Measurements from ENCODE around the gene NDRG3.
A peak's percentile ranks its signal among the peaks of the same experiment; 100 is the strongest.

Gene NDRG3

DNA sequence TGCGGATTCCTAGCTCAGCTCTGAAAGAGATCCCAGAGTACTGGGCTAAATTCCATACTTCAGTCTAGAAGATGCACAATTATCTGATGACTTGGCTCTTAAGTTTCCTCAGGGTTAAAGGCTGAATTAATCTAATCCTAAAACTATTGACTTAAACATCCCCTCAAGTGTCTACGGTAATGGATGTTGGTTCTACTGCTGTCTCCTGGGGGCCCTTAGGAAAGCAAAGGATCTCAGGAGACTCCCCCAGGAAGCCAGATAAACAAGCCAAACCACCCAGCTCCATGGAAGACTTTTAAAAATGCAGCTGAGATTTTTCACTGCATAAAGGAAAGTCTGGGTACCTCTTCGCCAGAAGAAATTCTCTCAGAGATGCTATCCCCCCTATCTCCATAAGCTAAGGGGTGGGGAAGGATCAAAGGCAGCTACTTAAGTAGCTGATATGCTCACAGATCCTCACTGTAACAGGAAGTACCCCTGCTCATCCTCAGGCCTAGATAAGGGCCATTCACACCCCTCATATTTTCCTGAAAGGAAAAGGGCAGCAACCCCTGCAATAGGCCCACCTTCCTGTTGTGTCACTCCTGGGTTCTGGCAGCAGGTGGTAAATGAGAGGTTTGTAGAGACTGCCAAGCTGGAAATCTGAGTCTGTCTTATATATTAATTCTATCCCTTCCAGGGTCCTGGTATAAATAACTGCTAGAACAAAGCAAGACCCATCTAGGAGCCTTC, 9.3 kb downstream of the NDRG3 start:
- Histone ChIP-seq H3K36me3 (ENCODE audit: control insufficient read depth in 1 of 2, insufficient read depth in 2 of 2, low read depth in 1 of 2, low read length in 2 of 2) (peaks cover 0 to 5% of the 10 kb centered on the region in 2 experiments), H3K9me3 (ENCODE audit: control insufficient read depth, low read length) (no peaks in the 10 kb centered on the region), H3K79me1 (replicated peaks; ENCODE audit: low read length, poor library complexity, severe bottlenecking) (peaks cover 33% of the 10 kb centered on the region), H3K27ac (ENCODE audit: low read length, poor library complexity, severe bottlenecking) (no peak overlapping the region), H3K4me2 (ENCODE audit: low read length, poor library complexity, severe bottlenecking) (no peak overlapping the region), H3K23ac (ENCODE audit: low read length in 2 of 2) (no peak overlapping the region), H2BK15ac (ENCODE audit: low read depth, poor library complexity, severe bottlenecking) (no peak overlapping the region), H3K4ac (ENCODE audit: low read depth in 1 of 2, low read length in 2 of 2) (no peak overlapping the region), H3K9ac (ENCODE audit: low read length) (no peak overlapping the region), H3K18ac (ENCODE audit: low read depth in 1 of 2, low read length in 2 of 2) (no peak overlapping the region), H4K8ac (ENCODE audit: low read length) (no peak overlapping the region), H3K14ac (ENCODE audit: low read length in 2 of 2) (no peak overlapping the region), H3K27me3 (ENCODE audit: control insufficient read depth in 1 of 2, insufficient read depth in 1 of 2, low read length in 2 of 2) (no peaks in the 10 kb centered on the region), H2AFZ (ENCODE audit: low read depth, low read length) (no peak overlapping the region), H2BK5ac (ENCODE audit: low read depth, low read length, poor library complexity, severe bottlenecking) (no peak overlapping the region), H2AK5ac (ENCODE audit: low read length, severe bottlenecking) (no peak overlapping the region), H2BK120ac (ENCODE audit: low read depth, low read length) (no peak overlapping the region), H2BK12ac (ENCODE audit: low read length in 2 of 2) (no peak overlapping the region), H4K91ac (ENCODE audit: low read length) (no peak overlapping the region), H3K4me1 (ENCODE audit: control insufficient read depth, insufficient read depth, low read depth, low read length) (peaks cover 1% of the 10 kb centered on the region), H3K4me3 (ENCODE audit: insufficient read depth in 1 of 2, low read depth in 1 of 2, low read length in 2 of 2) (no peak overlapping the region)
- 53% methylated on average over 3 of the region's 3 CpGs for whole genome bisulfite sequencing
- DNase-seq: no peak

DNA sequence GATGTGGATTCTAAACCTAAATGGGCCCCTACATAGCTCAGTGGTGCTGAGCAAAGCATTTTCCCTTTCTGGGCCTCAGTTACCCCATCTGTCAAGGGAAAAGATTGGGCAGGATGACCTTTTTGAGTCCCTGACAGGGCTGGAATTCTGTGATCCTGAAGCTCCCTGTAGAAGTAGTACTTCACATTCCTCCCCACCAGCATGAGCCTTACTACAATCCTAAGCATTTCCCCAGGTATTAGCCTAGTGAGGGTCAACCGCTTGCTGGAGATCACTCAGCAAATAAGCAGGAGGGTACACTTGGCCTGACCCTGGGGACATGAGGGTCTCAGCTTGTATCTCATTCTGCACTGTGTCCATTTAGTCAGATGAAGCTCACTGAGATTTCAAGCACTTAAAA, 13.4 kb downstream of the NDRG3 start:
- DNase-seq: no peak
- Histone ChIP-seq H4K8ac (ENCODE audit: low read length) (no peak overlapping the region), H2AFZ (ENCODE audit: low read depth, low read length) (no peak overlapping the region), H3K27ac (ENCODE audit: low read length, poor library complexity, severe bottlenecking) (no peak overlapping the region), H3K4me3 (ENCODE audit: insufficient read depth in 1 of 2, low read depth in 1 of 2, low read length in 2 of 2) (no peak overlapping the region), H3K9ac (ENCODE audit: low read length) (no peak overlapping the region), H3K23ac (ENCODE audit: low read length in 2 of 2) (peak overlapping the region in 1 of 2 experiments; percentile 3), H3K18ac (ENCODE audit: low read depth in 1 of 2, low read length in 2 of 2) (no peak overlapping the region), H2BK15ac (ENCODE audit: low read depth, poor library complexity, severe bottlenecking) (no peak overlapping the region), H2BK12ac (ENCODE audit: low read length in 2 of 2) (no peak overlapping the region), H3K36me3 (ENCODE audit: control insufficient read depth in 1 of 2, insufficient read depth in 2 of 2, low read depth in 1 of 2, low read length in 2 of 2) (peaks cover 0 to 5% of the 10 kb centered on the region in 2 experiments), H3K4me1 (ENCODE audit: control insufficient read depth, insufficient read depth, low read depth, low read length) (peaks cover 1% of the 10 kb centered on the region), H4K91ac (ENCODE audit: low read length) (no peak overlapping the region), H3K27me3 (ENCODE audit: control insufficient read depth in 1 of 2, insufficient read depth in 1 of 2, low read length in 2 of 2) (no peaks in the 10 kb centered on the region), H3K79me1 (replicated peaks; ENCODE audit: low read length, poor library complexity, severe bottlenecking) (peaks cover 23% of the 10 kb centered on the region), H3K4me2 (ENCODE audit: low read length, poor library complexity, severe bottlenecking) (no peak overlapping the region), H2BK5ac (ENCODE audit: low read depth, low read length, poor library complexity, severe bottlenecking) (no peak overlapping the region), H3K9me3 (ENCODE audit: control insufficient read depth, low read length) (no peaks in the 10 kb centered on the region), H2BK120ac (ENCODE audit: low read depth, low read length) (no peak overlapping the region), H3K4ac (ENCODE audit: low read depth in 1 of 2, low read length in 2 of 2) (no peak overlapping the region), H2AK5ac (ENCODE audit: low read length, severe bottlenecking) (peak overlapping the region; percentile 53), H3K14ac (ENCODE audit: low read length in 2 of 2) (no peak overlapping the region)
- 100% methylated on average over 1 of the region's 1 CpG for WGBS

- no peaks in the 10 kb centered on the region for H3K27me3 ChIP-seq (ENCODE audit: control insufficient read depth in 1 of 2, insufficient read depth in 1 of 2, low read length in 2 of 2)
- H3K79me1 ChIP-seq (replicated peaks; ENCODE audit: low read length, poor library complexity, severe bottlenecking): peaks cover 21% of the 10 kb centered on the region
- no peak overlapping the region for H3K4ac ChIP-seq (ENCODE audit: low read depth in 1 of 2, low read length in 2 of 2)
- no peak overlapping the region for H4K91ac ChIP-seq (ENCODE audit: low read length)
- no peaks in the 10 kb centered on the region for H3K9me3 ChIP-seq (ENCODE audit: control insufficient read depth, low read length)
- H2AFZ ChIP-seq (ENCODE audit: low read depth, low read length): no peak overlapping the region
- no peak overlapping the region for H3K9ac ChIP-seq (ENCODE audit: low read length)
- H3K4me3 ChIP-seq (ENCODE audit: insufficient read depth in 1 of 2, low read depth in 1 of 2, low read length in 2 of 2): no peak overlapping the region
- peak; percentile 15 for DNase-seq
- H3K23ac ChIP-seq (ENCODE audit: low read length in 2 of 2): no peak overlapping the region
- no peak overlapping the region for H2BK15ac ChIP-seq (ENCODE audit: low read depth, poor library complexity, severe bottlenecking)
- H3K14ac ChIP-seq (ENCODE audit: low read length in 2 of 2): no peak overlapping the region
- no peak overlapping the region for H2BK5ac ChIP-seq (ENCODE audit: low read depth, low read length, poor library complexity, severe bottlenecking)
- H3K18ac ChIP-seq (ENCODE audit: low read depth in 1 of 2, low read length in 2 of 2): no peak overlapping the region
- peaks cover 1% of the 10 kb centered on the region for H3K4me1 ChIP-seq (ENCODE audit: control insufficient read depth, insufficient read depth, low read depth, low read length)
- no peak overlapping the region for H2BK120ac ChIP-seq (ENCODE audit: low read depth, low read length)
- peaks cover 0 to 5% of the 10 kb centered on the region in 2 experiments for H3K36me3 ChIP-seq (ENCODE audit: control insufficient read depth in 1 of 2, insufficient read depth in 2 of 2, low read depth in 1 of 2, low read length in 2 of 2)
- no peak overlapping the region for H4K8ac ChIP-seq (ENCODE audit: low read length)
- H3K27ac ChIP-seq (ENCODE audit: low read length, poor library complexity, severe bottlenecking): no peak overlapping the region
- H2BK12ac ChIP-seq (ENCODE audit: low read length in 2 of 2): no peak overlapping the region
- 72% methylated on average over 2 of the region's 3 CpGs for WGBS
- H3K4me2 ChIP-seq (ENCODE audit: low read length, poor library complexity, severe bottlenecking): no peak overlapping the region
- no peak overlapping the region for H2AK5ac ChIP-seq (ENCODE audit: low read length, severe bottlenecking)
These were observed 16.9 kb downstream of the NDRG3 start for GRCh38 chr20:36728986-36729385.

DNA sequence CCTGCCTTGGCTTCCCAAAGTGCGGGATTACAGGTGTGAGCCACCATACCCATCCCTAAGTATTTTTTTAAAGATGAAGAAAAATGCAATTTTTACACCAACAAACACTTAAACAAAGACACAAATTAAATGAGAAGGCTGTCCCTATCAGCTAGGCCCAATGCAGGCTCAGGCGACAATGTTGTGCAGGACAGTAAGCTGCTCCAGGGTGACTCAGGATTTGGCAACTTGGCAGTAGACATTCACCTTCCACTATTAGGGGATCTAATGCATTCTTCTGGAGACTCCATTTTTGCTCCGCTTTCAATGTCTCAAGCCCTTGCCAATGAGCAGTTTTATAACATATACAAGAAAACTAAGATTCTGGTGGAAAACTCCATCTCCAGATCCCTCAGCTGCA, 19.7 kb downstream of the NDRG3 start:
- no peak overlapping the region for H3K4ac ChIP-seq (ENCODE audit: low read depth in 1 of 2, low read length in 2 of 2)
- no peak overlapping the region for H2BK5ac ChIP-seq (ENCODE audit: low read depth, low read length, poor library complexity, severe bottlenecking)
- H4K91ac ChIP-seq (ENCODE audit: low read length): no peak overlapping the region
- DNase-seq: no peak
- H3K79me1 ChIP-seq (replicated peaks; ENCODE audit: low read length, poor library complexity, severe bottlenecking): peaks cover 17% of the 10 kb centered on the region
- H2BK15ac ChIP-seq (ENCODE audit: low read depth, poor library complexity, severe bottlenecking): no peak overlapping the region
- H3K9ac ChIP-seq (ENCODE audit: low read length): no peak overlapping the region
- no peak overlapping the region for H2AFZ ChIP-seq (ENCODE audit: low read depth, low read length)
- no peak overlapping the region for H2BK12ac ChIP-seq (ENCODE audit: low read length in 2 of 2)
- no peak overlapping the region for H3K27ac ChIP-seq (ENCODE audit: low read length, poor library complexity, severe bottlenecking)
- H3K4me1 ChIP-seq (ENCODE audit: control insufficient read depth, insufficient read depth, low read depth, low read length): no peaks in the 10 kb centered on the region
- no peak overlapping the region for H3K23ac ChIP-seq (ENCODE audit: low read length in 2 of 2)
- H3K14ac ChIP-seq (ENCODE audit: low read length in 2 of 2): no peak overlapping the region
- no peak overlapping the region for H3K18ac ChIP-seq (ENCODE audit: low read depth in 1 of 2, low read length in 2 of 2)
- H3K4me3 ChIP-seq (ENCODE audit: insufficient read depth in 1 of 2, low read depth in 1 of 2, low read length in 2 of 2): no peak overlapping the region
- WGBS: 93% methylated on average over 3 of the region's 3 CpGs
- no peaks in the 10 kb centered on the region for H3K27me3 ChIP-seq (ENCODE audit: control insufficient read depth in 1 of 2, insufficient read depth in 1 of 2, low read length in 2 of 2)
- no peaks in the 10 kb centered on the region for H3K9me3 ChIP-seq (ENCODE audit: control insufficient read depth, low read length)
- no peak overlapping the region for H4K8ac ChIP-seq (ENCODE audit: low read length)
- no peak overlapping the region for H2AK5ac ChIP-seq (ENCODE audit: low read length, severe bottlenecking)
- no peak overlapping the region for H3K4me2 ChIP-seq (ENCODE audit: low read length, poor library complexity, severe bottlenecking)
- H3K36me3 ChIP-seq (ENCODE audit: control insufficient read depth in 1 of 2, insufficient read depth in 2 of 2, low read depth in 1 of 2, low read length in 2 of 2): peaks cover 0 to 9% of the 10 kb centered on the region in 2 experiments
- no peak overlapping the region for H2BK120ac ChIP-seq (ENCODE audit: low read depth, low read length)

Data from mesenchymal stem cell (in vitro differentiated cells and primary cell).